Type B pancreatic cell (in vitro differentiated cells): ENCODE measurements around the gene SYVN1. TPM values are rescaled to one million over a fixed set of nuclear protein-coding genes. Genes with fewer than 3 reads are reported as not detected.

Experiments used
- DNase-seq: peaks from one replicate; pipeline ENCODE4 v3.0.0; 2021; ENCODE audit warnings: mixed read lengths; ENCODE audit not compliant: unreplicated experiment; ENCODE audit errors: extremely low spot score
- H3K27ac Mint-ChIP-seq: 2 replicates; pipeline ENCODE4 v1.8.0; 2021; ENCODE audit warnings: mild to moderate bottlenecking, mixed read lengths
- H3K27me3 Mint-ChIP-seq: 2 replicates; pipeline ENCODE4 v1.8.0; 2021; ENCODE audit warnings: mixed read lengths
- H3K36me3 Mint-ChIP-seq: 2 replicates; pipeline ENCODE4 v1.8.0; 2021; ENCODE audit warnings: mixed read lengths
- H3K4me1 Mint-ChIP-seq: one replicate; pipeline ENCODE4 v1.8.0; 2021; ENCODE audit warnings: mixed read lengths; ENCODE audit not compliant: unreplicated experiment
- H3K4me3 Mint-ChIP-seq: 2 replicates; pipeline ENCODE4 v1.8.0; 2021; ENCODE audit warnings: mild to moderate bottlenecking, mixed read lengths
- H3K9me3 Mint-ChIP-seq: 2 replicates; pipeline ENCODE4 v1.8.0; 2021; ENCODE audit warnings: mixed read lengths
- total RNA-seq: library from RNA; stranded (reverse); gene quantifications from 2 replicates; pipeline ENCODE4 v1.2.1, GENCODE V29; 2021; ENCODE audit warnings: low replicate concordance
- TF ChIP-seq, protein P1 (sequence below): fragments of 200-600 bp; sonication (generic); conservative IDR thresholded peaks from 2 replicates; pipeline ENCODE4 v1.5.0; 2021; ENCODE audit warnings: antibody characterized with exemption, mild to moderate bottlenecking

Gene SYVN1
- total RNA-seq, 1 donor from 2014 or later = 50.6 TPM

DNA sequence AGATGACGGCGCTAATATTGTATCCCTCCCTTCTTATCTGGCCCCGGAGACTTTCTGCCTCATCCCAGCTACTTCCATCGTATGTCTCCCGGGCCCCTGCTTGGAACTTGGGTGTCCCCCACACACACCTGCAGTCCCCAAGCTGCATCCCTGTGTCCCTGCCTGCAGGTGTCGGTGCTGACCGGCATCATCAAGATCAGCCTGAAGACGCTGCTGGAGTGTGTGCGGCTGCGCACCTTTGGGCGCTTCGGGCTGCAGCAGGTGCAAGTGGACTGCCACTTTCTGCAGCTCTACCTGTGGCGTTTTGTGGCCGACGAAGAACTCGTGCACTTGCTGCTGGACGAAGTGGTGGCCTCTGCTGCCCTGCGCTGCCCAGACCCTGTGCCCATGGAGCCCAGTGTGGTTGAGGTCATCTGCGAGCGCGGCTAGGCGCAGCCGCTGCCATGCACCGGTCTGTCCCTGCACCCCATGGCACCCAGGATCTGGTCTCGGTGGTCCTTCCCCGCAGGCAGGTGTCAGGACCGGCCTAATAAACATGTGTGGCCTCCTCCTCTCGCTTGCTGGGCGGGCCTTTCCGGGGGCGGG lies 23.1 kb downstream of the SYVN1 start:
- no peak for DNase-seq
- peak overlapping the region; percentile 94 for H3K4me3 Mint-ChIP-seq
- TF ChIP-seq, protein P1, sequence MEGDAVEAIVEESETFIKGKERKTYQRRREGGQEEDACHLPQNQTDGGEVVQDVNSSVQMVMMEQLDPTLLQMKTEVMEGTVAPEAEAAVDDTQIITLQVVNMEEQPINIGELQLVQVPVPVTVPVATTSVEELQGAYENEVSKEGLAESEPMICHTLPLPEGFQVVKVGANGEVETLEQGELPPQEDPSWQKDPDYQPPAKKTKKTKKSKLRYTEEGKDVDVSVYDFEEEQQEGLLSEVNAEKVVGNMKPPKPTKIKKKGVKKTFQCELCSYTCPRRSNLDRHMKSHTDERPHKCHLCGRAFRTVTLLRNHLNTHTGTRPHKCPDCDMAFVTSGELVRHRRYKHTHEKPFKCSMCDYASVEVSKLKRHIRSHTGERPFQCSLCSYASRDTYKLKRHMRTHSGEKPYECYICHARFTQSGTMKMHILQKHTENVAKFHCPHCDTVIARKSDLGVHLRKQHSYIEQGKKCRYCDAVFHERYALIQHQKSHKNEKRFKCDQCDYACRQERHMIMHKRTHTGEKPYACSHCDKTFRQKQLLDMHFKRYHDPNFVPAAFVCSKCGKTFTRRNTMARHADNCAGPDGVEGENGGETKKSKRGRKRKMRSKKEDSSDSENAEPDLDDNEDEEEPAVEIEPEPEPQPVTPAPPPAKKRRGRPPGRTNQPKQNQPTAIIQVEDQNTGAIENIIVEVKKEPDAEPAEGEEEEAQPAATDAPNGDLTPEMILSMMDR = no peak
- H3K4me1 Mint-ChIP-seq = peaks cover 20% of the 10 kb centered on the region
- peaks cover 7% of the 10 kb centered on the region for H3K27me3 Mint-ChIP-seq
- H3K9me3 Mint-ChIP-seq = no peaks in the 10 kb centered on the region
- H3K36me3 Mint-ChIP-seq = no peaks in the 10 kb centered on the region
- H3K27ac Mint-ChIP-seq = peak overlapping the region; percentile 87

DNA sequence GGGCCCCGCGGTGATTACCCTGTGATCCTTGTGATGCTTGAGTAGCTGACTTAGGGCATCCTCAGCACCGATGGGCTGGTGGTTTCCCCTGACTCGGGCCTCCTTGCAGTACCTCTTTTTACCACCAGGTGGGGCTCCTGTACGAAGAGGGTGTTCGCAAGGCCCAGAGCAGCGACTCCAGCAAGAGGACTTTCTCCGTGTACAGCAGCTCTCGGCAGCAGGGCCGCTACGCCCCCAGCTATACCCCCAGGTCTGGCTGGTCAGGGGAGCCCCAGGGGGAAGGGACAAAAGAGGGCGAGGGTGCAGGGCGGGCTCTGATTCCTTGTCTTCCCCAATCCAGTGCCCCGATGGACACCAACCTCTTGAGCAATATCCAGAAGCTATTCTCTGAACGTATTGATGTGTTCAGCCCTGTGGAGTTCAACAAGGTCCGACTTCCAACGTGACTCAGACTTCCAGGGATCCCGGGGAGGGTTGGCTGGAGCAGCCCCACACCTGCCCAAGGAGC lies 23.9 kb downstream of the SYVN1 start:
- Mint-ChIP-seq H3K27ac (peak overlapping the region; percentile 79), H3K9me3 (no peaks in the 10 kb centered on the region), H3K4me1 (peaks cover 20% of the 10 kb centered on the region), H3K27me3 (peaks cover 7% of the 10 kb centered on the region), H3K36me3 (no peaks in the 10 kb centered on the region), H3K4me3 (peak overlapping the region; percentile 58)
- peak; percentile 95 for DNase-seq
- TF ChIP-seq, protein P1 = peak; percentile 90

DNA sequence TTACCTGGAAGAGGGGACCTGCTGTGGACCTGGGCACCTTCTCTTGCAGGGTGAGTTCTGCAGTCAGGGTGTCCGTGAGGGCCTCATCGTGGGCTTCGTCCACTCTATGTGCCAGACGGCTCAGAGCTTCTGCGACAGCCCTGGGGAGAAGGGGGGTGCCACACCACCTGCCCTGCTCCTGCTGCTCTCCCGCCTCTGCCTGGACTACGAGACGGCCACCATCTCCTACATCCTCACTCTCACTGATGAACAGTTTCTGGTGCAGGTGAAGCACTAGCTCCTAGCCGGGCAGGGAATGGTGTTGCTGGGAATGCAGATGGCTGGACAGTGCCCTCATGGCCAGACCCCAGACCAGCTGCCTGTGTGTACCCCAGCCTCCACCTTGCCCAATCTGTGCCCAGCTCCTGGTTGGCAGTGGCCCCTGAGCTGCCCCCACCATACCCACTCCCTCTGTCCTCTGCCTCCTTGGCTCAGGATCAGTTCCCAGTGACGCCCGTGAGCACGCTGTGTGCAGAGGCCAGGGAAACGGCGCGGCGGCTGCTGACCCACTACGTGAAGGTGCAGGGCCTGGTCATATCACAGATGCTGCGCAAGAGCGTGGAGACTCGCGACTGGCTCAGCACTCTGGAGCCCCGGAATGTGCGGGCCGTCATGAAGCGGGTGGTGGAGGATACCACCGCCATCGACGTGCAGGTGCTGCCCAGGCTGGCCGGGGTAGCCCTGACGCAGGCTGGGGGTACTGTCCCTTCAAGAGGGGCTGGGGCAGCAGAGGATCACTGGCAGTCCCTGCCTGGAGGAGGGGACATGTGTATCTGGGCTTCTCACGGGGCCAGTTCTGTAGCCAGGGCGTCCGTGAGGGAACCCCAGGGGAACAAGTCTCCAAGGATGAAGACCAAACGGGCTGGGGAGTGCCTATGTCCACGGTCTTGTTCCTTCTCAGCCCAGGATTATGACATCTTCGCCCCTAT lies 24.8 kb downstream of the SYVN1 start:
- TF ChIP-seq, protein P1 = no peak
- Mint-ChIP-seq H3K27ac (no peak overlapping the region), H3K27me3 (peaks cover 7% of the 10 kb centered on the region), H3K4me1 (peaks cover 20% of the 10 kb centered on the region), H3K36me3 (no peaks in the 10 kb centered on the region), H3K9me3 (no peaks in the 10 kb centered on the region), H3K4me3 (no peak overlapping the region)
- DNase-seq = no peak

DNA sequence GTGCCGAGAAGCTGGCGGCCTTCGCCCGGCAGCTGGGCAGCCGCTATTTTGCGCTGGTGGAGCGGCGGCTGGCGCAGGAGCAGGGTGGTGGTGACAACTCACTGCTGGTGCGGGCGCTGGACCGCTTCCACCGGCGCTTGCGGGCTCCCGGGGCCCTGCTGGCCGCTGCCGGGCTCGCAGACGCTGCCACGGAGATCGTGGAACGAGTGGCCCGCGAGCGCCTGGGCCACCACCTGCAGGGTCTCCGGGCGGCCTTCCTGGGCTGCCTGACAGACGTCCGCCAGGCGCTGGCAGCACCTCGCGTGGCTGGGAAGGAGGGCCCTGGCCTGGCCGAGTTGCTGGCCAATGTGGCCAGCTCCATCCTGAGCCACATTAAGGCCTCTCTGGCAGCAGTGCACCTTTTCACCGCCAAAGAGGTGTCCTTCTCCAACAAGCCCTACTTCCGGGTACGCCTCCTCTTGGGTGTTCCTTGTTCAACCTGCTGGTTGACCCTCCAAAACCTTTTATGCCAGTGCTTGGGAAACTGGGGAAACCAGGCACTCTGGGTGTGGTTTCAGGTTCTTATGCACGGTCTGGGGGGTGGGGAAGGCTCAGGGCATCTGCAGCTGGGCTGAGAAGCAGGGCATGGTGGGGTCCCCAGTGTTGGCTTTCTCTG lies 25.7 kb downstream of the SYVN1 start:
- TF ChIP-seq, protein P1 = no peak
- peaks cover 5% of the 10 kb centered on the region for H3K27me3 Mint-ChIP-seq
- no peak for DNase-seq
- H3K36me3 Mint-ChIP-seq = no peaks in the 10 kb centered on the region
- no peak overlapping the region for H3K4me3 Mint-ChIP-seq
- H3K4me1 Mint-ChIP-seq = peaks cover 14% of the 10 kb centered on the region
- no peaks in the 10 kb centered on the region for H3K9me3 Mint-ChIP-seq
- no peak overlapping the region for H3K27ac Mint-ChIP-seq

DNA sequence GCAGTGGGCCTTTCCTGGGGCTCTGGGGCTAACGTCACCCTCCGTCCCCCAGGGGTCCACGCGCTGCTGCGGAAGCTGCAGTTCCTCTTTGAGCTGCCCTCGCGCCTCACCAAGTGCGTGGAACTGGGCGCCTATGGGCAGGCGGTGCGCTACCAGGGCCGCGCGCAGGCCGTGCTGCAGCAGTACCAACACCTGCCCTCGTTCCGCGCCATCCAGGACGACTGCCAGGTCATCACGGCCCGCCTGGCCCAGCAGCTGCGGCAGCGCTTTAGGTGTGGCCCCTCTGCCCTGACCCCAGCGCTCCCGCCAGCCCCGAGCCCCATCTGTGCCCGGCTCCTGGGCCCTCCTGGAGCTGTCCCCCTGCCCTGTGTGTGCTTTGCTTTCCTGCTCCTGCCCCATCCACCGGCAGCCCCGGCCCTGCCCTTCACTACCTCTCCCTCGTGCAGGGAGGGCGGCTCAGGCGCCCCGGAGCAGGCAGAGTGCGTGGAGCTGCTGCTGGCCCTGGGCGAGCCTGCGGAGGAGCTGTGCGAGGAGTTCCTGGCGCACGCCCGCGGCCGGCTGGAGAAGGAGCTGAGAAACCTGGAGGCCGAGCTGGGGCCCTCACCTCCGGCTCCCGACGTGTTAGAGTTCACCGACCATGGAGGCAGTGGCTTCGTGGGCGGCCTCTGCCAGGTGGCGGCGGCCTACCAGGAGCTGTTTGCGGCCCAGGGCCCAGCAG lies 26.4 kb downstream of the SYVN1 start:
- Mint-ChIP-seq H3K27ac (no peak overlapping the region), H3K4me1 (peaks cover 8% of the 10 kb centered on the region), H3K27me3 (no peaks in the 10 kb centered on the region), H3K36me3 (no peaks in the 10 kb centered on the region), H3K4me3 (no peak overlapping the region), H3K9me3 (no peaks in the 10 kb centered on the region)
- TF ChIP-seq, protein P1 = no peak
- DNase-seq = no peak
